ENCODE measurements around the gene PDE6B.

GRCh38 chr4:583820-584219, 41.6 kb upstream of the PDE6B start:
- TF ChIP-seq MXI1 (conservative IDR thresholded peaks at IDR 0.05; ENCODE audit: poor library complexity, severe bottlenecking) = no peak
- no peak for TF ChIP-seq CTCF (IDR thresholded peaks at IDR 0.05; ENCODE audit: poor library complexity, severe bottlenecking)
- no peak for TF ChIP-seq EZH2 (IDR thresholded peaks at IDR 0.05; ENCODE audit: borderline replicate concordance, insufficient read depth, low read length, poor library complexity, severe bottlenecking)
- TF ChIP-seq EP300 (conservative IDR thresholded peaks at IDR 0.05; ENCODE audit: poor library complexity, severe bottlenecking) = no peak
- TF ChIP-seq REST (IDR thresholded peaks at IDR 0.05; ENCODE audit: borderline replicate concordance) = no peak
- no peak for TF ChIP-seq POLR2AphosphoS5 (IDR thresholded peaks at IDR 0.05)
- no peak for TF ChIP-seq RAD21 (conservative IDR thresholded peaks at IDR 0.05)
- no peak for TF ChIP-seq TAF1 (IDR thresholded peaks at IDR 0.05; ENCODE audit: low read depth)
- TF ChIP-seq SMC3 (conservative IDR thresholded peaks at IDR 0.05; ENCODE audit: poor library complexity) = no peak
